Amygdala (tissue), 56 donors: ENCODE results near the gene PNPLA3.

Experiments
- DNase-seq, 56 donors: peaks; one replicate each; lab custom pipeline; 2025; lab: John Stamatoyannopoulos, UW

PNPLA3 gene

DNA sequence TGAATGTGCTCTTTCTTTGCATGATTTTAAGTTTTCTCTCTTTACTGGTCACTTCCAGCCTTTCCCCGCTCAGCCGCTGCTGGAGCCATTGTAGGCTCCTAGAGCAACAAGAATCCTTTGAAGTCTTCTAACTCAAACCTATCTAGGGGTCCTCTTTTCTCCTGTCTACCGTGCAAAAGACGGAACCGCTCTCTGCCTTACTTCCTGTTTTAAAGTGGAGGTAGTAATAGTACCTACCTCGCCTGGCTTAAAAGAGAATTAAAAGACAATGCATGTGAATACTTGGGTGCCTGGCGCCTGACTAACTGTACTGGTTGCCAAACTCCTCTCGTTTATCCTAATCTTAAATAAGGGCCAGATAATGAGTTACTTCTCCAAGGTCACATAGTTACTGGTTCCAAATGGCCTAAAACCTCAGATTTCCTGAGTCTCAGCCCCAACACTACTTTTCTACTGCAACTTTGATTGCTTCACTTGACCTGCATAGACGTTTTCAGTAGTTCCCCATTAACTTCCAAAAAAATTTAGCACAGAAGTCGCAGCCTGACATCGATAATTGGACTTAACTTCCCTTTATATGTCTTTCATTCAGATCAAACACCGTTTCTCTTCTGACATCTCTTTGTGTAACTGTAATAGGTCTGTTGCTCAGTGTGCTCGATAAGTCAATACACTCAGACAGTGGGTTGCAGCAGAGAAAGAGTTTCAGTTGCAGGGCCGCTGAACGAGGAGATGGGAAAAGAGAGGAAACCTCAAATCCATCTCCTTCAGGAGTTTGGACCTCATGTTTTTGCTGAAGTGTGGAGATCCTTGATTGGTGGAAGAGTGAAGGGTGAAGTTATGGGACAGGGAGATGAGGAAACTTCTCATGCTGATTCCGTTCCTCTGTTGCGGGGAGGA is 32.5 kb downstream of the PNPLA3 start:
- DNase-seq, result no peak

DNA sequence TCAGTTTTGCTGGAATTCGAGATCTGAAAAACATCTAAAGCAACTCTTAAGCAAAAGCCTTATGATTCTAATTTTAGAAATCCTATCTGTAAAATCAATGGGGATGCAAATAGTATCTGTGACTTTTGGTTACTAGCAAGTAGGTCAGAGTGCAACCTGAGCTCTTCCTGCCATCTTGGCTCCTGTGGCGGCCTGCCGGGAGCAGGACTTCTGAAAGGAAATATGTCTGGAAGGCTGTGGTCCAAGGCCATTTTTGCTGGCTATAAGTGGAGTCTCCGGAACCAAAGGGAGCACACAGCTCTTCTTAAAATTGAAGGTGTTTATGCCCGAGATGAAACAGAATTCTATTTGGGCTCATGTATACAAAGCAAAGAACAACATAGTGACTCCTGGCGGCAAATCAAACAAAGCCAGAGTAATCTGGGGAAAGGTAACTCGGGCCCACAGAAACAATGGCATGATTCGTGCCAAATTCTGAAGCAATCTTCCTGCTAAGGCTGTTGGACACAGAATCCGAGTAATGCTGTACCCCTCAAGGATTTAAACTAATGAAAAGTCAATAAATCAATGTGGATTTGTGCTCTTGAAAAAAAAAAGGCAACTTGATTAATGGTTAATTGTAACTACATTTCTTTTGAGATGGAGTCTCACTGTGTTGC is 33.3 kb downstream of the PNPLA3 start:
- no peak for DNase-seq

DNA sequence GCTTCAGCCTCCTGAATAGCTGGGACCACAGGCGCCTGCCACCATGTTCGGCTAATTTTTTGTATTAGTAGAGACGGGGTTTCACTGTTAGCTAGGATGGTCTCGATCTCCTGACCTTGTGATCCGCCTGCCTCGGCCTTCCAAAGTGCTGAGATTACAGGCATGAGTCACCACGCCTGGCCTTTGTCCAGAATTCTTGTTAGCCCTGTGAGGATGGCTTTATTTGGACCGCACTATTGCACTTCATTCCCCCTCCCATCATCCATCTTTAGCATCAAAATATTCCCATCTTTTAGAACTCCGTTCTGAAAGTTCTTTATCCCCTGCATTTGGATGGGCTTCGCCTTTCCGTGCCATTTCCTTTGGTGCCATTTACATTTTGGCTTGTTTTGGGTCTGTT is 34.3 kb downstream of the PNPLA3 start:
- DNase-seq, result no peak

DNA sequence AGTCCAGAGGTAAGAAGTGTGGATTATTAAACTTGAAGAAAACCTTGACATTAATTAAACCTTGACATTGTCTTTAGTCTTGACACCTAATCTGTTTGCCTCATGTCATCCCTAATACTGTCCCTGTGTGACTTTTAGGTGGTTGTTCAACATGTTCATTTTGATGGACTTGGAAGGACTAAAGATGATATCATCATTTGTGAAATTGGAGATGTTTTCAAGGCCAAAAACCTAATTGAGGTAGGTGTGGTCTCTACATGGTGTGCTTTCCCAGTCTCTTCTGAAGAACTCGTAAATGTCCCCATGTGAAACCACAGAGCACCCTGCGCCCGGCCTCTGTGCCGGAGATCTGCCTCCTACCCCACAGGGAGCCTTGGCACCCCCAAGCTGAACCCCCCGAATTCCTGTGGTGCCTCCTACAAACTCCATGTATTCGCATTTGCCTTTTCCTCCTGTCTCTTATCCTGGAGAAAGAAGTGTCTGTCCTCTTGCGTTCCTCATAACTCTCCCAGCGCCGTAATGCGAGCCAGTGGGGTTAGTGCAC is 40.8 kb downstream of the PNPLA3 start:
- DNase-seq, result no peak

DNA sequence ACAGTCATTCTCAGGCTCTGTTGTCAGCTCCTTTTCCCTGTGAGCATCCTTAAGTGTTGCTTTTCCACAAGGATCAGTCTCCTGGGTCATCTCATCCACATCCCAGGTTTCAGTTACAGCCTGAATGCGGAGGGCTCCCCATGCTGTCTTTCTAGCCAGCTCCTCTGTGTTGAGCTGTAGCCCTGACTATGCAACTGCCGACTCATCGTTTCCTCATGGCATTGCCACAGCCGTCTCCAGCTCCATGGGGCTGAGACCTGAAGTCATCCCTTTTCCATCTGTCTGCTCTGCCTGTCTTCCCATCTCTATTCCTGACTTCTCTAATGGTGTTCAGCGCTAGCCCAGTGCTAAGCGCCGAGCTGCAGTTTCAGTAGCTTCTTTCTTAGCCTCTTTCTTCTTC is 43.5 kb downstream of the PNPLA3 start:
- DNase-seq, result no peak

DNA sequence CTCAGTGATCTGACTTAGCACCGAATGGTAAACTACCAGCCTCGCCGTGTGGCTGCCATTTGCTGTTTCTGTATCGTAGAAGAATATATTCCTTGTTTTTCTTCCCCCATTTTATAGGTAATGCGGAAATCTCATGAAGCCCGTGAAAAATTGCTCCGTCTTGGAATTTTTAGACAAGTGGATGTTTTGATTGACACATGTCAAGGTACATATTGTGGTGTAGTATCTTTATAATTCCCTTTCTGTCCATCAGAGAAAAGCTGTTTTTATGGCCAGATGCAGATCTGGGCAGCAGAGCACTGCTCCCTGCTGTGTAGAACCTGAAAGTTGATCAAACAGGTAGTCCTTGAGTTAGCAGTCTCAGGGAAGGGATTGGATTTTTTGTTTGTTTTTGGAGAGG is 45.0 kb downstream of the PNPLA3 start:
- DNase-seq, result no peak

DNA sequence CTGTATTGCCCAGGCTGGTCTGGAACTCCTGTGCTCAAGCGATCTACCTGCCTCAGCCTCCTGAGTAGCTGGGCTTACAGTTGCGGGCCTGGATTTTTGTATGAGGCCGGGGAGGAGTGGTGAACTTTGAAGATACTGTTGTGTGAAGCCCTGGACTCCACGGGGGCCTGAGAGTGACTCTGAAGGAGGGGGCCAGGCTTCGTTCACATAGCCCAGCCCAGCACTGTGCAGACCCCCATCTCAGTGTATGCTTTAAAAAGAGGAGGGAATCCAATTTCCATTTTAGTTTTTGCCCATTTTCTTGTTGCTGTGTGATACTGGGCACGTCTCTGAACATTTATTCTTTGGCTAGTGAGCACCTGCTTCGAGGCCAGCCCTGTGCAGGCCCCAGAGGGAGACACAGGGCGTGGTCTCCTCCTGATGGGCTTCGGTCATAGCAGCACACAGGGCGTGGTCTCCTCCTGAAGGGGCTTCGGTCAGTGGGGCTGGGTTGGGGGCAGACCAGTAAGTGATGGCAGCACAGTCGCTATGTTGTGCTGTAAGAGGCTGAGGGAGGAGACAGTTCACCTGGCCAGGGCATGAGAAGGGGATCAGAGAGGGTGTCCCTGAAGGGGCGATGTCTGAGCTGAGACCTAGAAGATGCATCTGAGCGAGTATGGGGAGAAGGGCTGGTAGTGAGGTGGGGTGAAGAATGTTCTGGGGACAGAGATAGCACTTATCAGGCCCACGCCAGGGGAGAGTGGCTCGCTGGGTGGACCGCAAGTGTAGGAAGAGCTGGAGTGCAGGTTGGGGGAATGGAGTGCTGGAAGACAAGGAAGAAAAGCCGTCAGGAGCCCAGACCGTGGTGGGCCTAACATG is 45.6 kb downstream of the PNPLA3 start:
- DNase-seq, result no peak

DNA sequence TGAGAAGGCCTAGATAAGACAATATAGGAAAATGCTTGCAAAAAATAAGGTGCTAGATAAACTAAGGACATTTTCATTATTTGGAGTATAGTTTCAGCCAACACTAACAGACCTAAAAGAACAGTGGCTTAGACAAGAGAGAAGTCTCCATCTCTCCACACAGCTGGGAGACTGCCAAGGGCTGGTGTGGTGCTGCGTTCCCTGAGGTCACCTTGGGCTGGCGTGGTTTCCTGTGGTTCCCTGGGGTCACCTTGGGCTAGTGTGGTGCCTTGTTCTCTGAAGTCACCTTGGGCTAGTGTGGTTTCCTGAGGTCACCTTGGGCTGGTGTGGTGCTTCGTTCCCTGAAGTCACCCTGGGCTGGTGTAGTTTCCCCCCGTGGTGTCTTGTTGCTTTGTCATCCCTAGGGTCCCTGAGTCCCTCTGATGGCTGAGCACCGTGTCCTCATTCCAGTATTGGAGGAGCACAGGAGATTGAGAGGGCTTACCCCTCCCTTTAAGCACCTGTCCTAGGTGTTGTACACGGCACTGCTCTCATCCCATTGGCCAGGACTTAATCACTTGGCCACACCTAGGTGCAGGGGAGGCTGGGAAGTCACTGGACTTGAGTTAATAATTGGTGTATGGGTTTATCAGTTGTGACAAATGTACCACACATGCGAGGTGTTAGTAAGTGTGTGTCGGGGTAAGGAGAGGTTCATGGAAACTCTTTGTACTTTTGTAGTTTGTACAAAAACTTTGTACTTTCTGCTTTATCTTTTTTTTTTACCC is 46.6 kb downstream of the PNPLA3 start:
- no peak for DNase-seq

DNA sequence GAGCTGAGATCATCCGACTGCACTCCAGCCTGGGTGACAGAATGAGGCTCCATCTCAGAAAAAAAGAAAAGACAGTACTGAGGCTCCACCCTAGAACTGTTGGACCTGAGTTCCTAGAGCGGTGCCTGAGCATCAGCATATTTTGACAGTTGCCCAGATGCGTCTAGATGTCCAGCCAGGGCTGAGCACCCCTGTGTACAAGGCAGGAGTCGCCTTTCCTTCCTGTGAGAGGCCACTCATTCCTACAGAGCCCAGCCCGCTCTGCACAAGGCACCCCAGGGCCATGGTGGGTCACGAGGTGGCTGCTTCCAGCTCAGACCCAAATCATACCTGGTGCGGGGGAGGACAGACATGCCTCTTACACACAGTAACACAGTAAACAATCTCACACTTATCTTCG is 47.5 kb downstream of the PNPLA3 start:
- no peak for DNase-seq

DNA sequence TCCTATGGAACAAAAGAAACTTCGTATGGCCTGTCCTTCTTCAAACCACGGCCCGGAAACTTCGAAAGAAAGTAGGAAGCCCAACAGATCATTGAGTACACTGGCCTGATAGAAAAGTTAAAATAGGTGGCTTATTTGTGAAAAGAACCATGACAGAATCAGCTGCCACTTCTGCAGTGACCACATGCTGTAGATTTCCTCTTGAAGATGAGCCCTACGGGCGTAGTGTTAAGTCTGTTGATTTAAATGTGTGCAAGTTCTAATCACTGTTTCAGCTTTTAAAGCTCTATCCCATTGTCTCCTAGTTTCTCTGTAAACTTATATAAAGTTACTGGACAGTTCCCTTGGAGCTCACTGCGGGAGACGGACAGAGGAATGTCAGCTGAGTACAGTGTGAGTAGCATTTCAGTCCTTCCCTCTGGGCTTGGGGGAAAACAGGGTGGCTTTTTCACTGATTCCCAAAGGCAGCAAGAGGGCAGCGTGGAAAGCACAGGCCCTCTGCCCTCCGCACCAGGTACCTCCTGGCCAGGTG is 49.4 kb downstream of the PNPLA3 start:
- no peak for DNase-seq

DNA sequence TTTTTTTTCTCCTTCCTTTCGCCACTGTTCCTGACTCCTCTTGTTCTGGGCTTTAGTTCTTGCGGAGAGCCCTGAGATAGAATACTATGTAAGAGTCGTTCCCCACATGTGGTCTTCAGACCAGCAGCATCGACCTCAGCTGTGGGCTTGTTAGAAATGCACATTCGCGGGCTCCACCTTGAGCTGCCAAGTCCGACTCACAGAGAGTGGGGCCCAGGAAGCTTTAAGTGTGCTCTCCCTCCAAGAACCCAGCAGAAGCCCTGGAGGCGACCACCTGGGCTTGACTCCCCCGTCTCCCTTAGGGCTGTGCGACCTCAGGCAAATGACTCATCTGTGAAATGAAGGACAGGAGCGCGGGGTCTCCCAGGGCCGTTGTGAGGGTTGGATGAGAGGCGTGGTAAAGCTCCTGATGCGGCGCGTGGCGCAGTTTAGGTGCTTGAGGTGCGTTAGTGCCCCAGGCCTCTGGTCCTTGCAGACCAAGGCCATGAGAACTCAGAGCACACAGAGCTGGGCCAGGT is 50.5 kb downstream of the PNPLA3 start:
- DNase-seq, result no peak

DNA sequence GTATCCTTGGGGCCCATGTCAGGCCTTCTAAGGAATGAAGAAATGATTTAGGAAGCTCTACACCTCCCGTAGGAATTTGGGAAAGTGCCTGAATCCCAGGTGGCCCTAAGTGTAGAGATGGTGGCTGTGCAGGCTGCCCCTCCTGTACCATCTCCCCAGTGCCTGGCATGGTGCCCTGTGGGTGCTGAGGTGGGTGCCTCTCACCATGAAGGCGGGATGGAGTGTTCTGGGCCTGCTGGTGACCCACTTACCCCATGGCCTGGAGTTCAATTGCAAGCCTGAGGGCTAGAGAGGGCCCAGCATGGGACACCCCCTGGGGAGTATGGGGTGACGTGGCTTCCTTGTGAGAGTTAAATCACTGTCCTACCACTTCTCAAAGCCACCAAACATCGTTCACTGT is 51.4 kb downstream of the PNPLA3 start:
- DNase-seq, result no peak

DNA sequence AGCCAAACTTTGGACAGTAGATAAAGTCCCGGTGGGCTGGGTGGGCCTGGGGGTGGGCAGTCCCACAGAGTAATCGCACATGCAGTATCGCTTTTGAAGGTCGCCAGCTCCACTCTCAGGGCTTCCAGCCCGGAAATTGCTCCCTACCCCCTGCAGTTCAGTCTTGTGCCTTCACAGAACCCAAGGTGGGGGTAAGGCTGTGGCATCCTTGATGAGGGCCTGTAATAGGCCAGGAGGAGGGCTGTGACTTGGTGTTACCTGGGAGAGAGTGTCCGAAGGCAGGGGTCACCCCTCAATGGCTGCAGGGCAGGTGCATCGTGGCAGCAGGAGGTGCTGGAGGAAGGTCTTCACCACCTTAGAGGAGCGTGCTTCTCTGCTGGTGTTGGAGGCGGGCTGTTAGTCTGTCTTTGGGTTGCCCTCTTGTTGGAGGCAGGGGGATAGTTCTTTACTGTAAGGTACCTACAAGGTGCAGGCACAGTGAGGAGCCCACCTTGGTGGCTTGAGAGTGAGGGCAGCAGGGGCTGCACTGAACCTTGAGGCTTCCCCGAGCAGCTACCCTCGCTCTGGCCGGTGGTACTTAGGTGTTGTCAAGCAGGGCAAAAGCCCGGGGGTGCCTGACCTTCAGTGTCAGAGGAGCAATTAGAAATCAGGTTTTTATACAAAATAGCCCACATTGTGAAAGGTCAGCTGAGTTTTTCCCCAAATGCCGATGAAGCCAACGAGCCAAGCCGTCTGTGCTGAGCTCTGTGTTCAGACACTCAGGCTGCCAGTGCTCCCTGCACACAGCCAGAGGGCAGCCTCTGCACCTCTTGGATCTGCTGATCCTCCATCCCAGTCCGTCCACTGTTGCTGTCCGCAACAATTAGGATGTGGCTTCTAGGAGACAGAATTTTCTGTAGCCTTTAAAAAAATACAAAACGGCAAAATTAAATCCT is 53.5 kb downstream of the PNPLA3 start:
- no peak for DNase-seq

DNA sequence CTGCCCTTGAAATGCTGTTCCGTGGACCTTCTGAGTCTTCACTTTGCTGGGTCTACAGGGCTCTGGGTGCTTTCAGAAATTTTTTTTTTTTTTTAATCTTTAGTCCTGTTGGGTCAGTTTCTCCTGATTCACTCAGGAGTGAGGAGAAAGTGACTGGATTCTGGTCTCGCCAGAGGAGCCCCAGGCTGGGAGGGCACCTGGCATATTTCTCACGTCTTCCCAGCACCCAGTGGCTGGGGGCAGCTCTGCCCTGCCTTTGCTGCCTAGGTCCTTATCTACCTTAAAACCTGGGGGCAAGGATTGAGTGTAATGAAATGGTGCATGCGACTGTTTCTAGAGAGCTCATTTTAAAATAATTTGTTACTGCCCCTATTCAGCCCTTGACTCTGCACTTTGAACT is 55.0 kb downstream of the PNPLA3 start:
- no peak for DNase-seq

DNA sequence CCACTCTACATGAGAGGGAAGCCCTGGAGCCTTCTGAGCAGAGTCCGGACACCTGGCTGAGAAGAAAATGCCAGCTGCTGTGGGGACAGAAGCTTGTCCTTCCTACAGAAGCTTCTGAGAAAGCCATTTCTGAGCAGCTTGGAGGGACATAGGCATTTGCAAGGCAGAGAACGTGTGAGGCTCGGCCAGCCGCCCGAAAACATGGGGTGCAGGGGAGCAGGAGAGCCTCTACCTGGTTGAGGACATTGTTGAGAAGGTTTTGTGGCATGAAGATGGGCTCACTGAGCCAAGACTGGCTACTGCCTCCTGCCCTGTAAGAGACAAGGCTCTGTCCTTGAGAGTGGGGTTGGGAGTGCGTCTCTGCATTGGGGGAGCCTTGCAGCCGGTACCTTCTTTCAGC is 57.0 kb downstream of the PNPLA3 start:
- DNase-seq, result no peak

DNA sequence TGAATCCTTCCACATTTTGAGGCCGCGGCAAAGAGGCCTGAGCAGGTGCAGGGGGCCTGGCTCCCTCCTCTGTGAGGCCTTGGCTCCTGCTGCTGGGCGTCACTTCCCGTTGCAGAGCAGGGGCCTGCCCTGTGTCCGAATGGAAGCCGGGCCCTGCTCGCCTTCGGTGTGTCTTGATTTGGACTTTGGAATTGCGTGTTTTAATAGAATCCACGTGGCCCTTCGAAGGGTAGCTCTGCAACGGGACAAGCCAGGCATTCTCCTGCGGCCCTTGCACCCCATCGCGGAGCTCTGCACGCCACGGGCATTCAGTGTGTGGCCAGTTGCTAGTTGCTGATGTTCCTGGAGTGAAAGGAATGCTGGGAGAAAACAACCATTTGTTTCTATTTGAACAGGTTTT is 57.4 kb downstream of the PNPLA3 start:
- no peak for DNase-seq

DNA sequence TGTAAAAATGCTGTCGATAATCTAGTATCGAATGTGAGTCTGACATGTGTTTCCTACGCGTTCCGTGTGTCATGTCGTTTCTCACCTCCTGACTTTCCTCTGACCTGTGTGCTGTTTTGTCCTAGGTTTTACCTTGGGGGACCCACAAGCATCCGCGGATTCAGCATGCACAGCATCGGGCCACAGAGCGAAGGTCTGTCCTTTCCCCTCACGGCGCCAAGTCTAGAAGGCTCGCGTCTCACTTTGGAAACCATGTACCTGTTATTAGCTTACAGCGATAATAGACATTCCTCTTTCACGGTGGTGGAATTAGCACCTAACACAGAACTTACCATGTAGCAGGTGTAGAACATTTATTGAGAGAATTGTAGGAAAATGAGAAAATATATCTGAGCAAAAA is 60.2 kb downstream of the PNPLA3 start:
- no peak for DNase-seq

DNA sequence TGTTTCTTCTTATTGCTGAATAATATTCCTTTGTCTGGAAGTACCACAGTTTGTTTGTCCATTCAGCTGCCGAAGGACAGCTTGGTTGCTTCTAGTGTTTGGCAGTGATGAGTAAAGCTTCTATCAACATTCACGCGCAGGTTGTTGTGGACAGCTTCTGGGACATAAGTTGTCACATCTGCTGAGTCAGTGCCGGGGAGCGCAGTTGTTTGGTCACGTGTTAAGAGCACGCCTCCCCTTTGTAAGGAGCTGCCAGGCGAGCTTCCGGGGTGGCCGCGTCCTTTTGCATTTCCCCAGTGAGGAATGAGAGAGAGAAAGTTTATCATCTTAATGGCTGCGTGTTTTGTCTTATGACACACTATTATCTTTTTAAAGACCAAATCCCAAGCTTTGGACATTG is 61.9 kb downstream of the PNPLA3 start:
- DNase-seq, result peak in 21 of 56 donors; percentile 2 to 59 (median 25)
